Endothelial cell of umbilical vein (primary cell): ENCODE measurements around the gene PLEKHG1. TPM values are rescaled to one million over a fixed set of nuclear protein-coding genes. Genes with fewer than 3 reads are reported as not detected.

Source experiments
- BruUV-seq: library from RNA; stranded (reverse); fragments of 400-500 nt; replicated peaks from 2 replicates; lab custom pipeline; 2021; lab: Mats Ljungman, UMichigan
- CTCF ChIA-PET: fragments of 300-600, 350-600 bp; sonication (Branson Sonifier 250); formaldehyde crosslinking; loops from one replicate; lab custom pipeline; 2021; ENCODE audit warnings: antibody characterized with exemption, inconsistent platforms; lab: Charles Lee
- POLR2A ChIA-PET: fragments of 300-600, 350-600 bp; sonication (Branson Sonifier 250); formaldehyde crosslinking; loops from one replicate; lab custom pipeline; 2021; ENCODE audit warnings: antibody characterized with exemption, inconsistent platforms; lab: Charles Lee
- DNase-seq: peaks from one replicate; pipeline ENCODE4 v3.0.0-alpha.2; 2011; ENCODE audit warnings: low read depth, low spot score
- FAIRE-seq: peaks from 2 replicates; lab custom pipeline; 2011; peaks lifted over from hg19 to GRCh38; lab: Jason Lieb, UNC
- H2AFZ ChIP-seq: 2 replicates; pipeline ENCODE4 v1.6.0; 2012; ENCODE audit warnings: low read depth, low read length, control low read depth, inconsistent platforms
- H3K27ac ChIP-seq: 2 replicates; pipeline ENCODE4 v1.5.1; 2011; ENCODE audit warnings: low read depth, mild to moderate bottlenecking, control low read depth, low read length, moderate library complexity; ENCODE audit not compliant: insufficient read depth
- H3K27me3 ChIP-seq, 2 experiments: 2 replicates each; pipeline versions ENCODE4 v1.6.0 to v1.6.1; 2011; ENCODE audit warnings: low read length in 2 of 2, mixed read lengths in 1 of 2; ENCODE audit not compliant: control insufficient read depth in 2 of 2, insufficient read depth in 2 of 2
- H3K36me3 ChIP-seq, 2 experiments: 2 replicates in 1 of 2; 3 replicates in 1 of 2; pipeline ENCODE4 v1.5.1; 2011; ENCODE audit warnings: low read length in 2 of 2, mild to moderate bottlenecking in 1 of 2, moderate library complexity in 1 of 2; ENCODE audit not compliant: control insufficient read depth in 2 of 2, insufficient read depth in 2 of 2; ENCODE audit errors: extremely low read depth in 1 of 2
- H3K4me1 ChIP-seq: 3 replicates; pipeline ENCODE4 v1.5.1; 2011; ENCODE audit warnings: mild to moderate bottlenecking, low read length; ENCODE audit not compliant: control insufficient read depth, insufficient read depth; ENCODE audit errors: extremely low read depth
- H3K4me2 ChIP-seq: 2 replicates; pipeline ENCODE4 v1.6.1; 2011; ENCODE audit warnings: low read length, control low read depth, mixed read lengths; ENCODE audit not compliant: insufficient read depth
- H3K4me3 ChIP-seq, 3 experiments: fragments of 200-600 bp in 1 of 3; sonication (generic), shearing (Covaris generic) in 1 of 3; replicated peaks in 1 of 3; 2 replicates each; pipeline ENCODE4 v1.5.1; 2011 to 2016; ENCODE audit warnings: control low read depth in 3 of 3, low read length in 3 of 3, mild to moderate bottlenecking in 2 of 3, inconsistent platforms in 1 of 3, low read depth in 1 of 3, moderate library complexity in 1 of 3; ENCODE audit not compliant: insufficient read depth in 1 of 3
- H3K79me2 ChIP-seq: 2 replicates; pipeline ENCODE4 v1.6.0; 2012; ENCODE audit warnings: low read length, inconsistent platforms; ENCODE audit not compliant: control insufficient read depth, insufficient read depth
- H3K9ac ChIP-seq: replicated peaks from 2 replicates; pipeline ENCODE3; 2011; ENCODE audit warnings: low read length, control low read depth; ENCODE audit not compliant: insufficient read depth; ENCODE audit errors: extremely low read depth
- H3K9me1 ChIP-seq: replicated peaks from 3 replicates; pipeline ENCODE4 v1.6.0; 2011; ENCODE audit warnings: mild to moderate bottlenecking, low read length; ENCODE audit not compliant: control insufficient read depth, insufficient read depth; ENCODE audit errors: extremely low read depth
- H3K9me3 ChIP-seq: replicated peaks from 2 replicates; pipeline ENCODE4 v1.5.1; 2012; ENCODE audit warnings: low read length, inconsistent platforms; ENCODE audit not compliant: control insufficient read depth, insufficient read depth
- H4K20me1 ChIP-seq: replicated peaks from 2 replicates; pipeline ENCODE3; 2011; ENCODE audit warnings: mild to moderate bottlenecking, low read length; ENCODE audit not compliant: control insufficient read depth, insufficient read depth; ENCODE audit errors: extremely low read depth
- CTCF ChIP-seq, 2 donors: IDR thresholded peaks; 1 replicate in 1 of 2; 2 replicates in 1 of 2; pipeline ENCODE4 v1.5.1; 2011; ENCODE audit warnings: low read length in 2 of 2, mild to moderate bottlenecking in 2 of 2, moderate library complexity in 2 of 2, control low read depth in 1 of 2, inconsistent platforms in 1 of 2, low read depth in 1 of 2; ENCODE audit not compliant: insufficient read depth in 1 of 2; ENCODE audit errors: extremely low read depth in 1 of 2
- EZH2 ChIP-seq: IDR thresholded peaks from 2 replicates; pipeline ENCODE4 v1.6.1; 2012; ENCODE audit warnings: borderline replicate concordance, low read depth, mild to moderate bottlenecking, moderate library complexity, low read length, inconsistent platforms; ENCODE audit not compliant: severe bottlenecking
- FOS ChIP-seq: IDR thresholded peaks from 2 replicates; pipeline ENCODE4 v1.6.1; 2011; ENCODE audit warnings: mild to moderate bottlenecking, low read length, moderate library complexity, borderline replicate concordance; ENCODE audit not compliant: insufficient read depth
- GATA2 ChIP-seq: IDR thresholded peaks from 2 replicates; pipeline ENCODE4 v1.7.0; 2011; ENCODE audit warnings: low read depth, mild to moderate bottlenecking, moderate library complexity, mixed read lengths, low read length; ENCODE audit not compliant: insufficient read length, insufficient read depth
- JUN ChIP-seq: IDR thresholded peaks from 2 replicates; pipeline ENCODE4 v1.6.1; 2011; ENCODE audit warnings: borderline replicate concordance, low read depth; ENCODE audit not compliant: insufficient read length, insufficient read depth
- MAX ChIP-seq: IDR thresholded peaks from 2 replicates; pipeline ENCODE4 v1.6.1; 2011; ENCODE audit not compliant: insufficient read depth, insufficient read length
- MYC ChIP-seq: IDR thresholded peaks from one replicate; pipeline ENCODE4 v1.6.1; 2011; ENCODE audit warnings: mild to moderate bottlenecking, low read depth, low read length
- POLR2A ChIP-seq: IDR thresholded peaks from 2 replicates; pipeline ENCODE4 v1.6.1; 2012; ENCODE audit warnings: low read depth, mild to moderate bottlenecking, control low read depth, low read length
- POLR2AphosphoS5 ChIP-seq: IDR thresholded peaks from 2 replicates; pipeline ENCODE4 v1.6.1; 2012; ENCODE audit warnings: low read depth, mild to moderate bottlenecking, control low read depth, low read length, moderate library complexity; ENCODE audit not compliant: insufficient read depth
- dilution Hi-C: fragments of 300-500 bp; cut with MboI; formaldehyde crosslinking; loops from one replicate; pipeline ENCODE4 v1.15.0; 2019; ENCODE audit warnings: low sequenced_read_pairs; ENCODE audit not compliant: extremely low pct_ligation_motif_present
- intact Hi-C: fragments of 100-400 bp; cut with micrococcal nuclease; formaldehyde crosslinking; loops from one replicate; pipeline ENCODE4 v1.10.0; 2022
- polyA plus RNA-seq, 4 experiments: library from polyadenylated mRNA; depleted of rRNA in 3 of 4; stranded (reverse) in 3 of 4; unstranded in 1 of 4; fragments of >200 nt; gene quantifications; 2 replicates each; pipeline versions ENCODE4 v1.2.1 to v1.2.3, GENCODE V29; 2011 to 2012; ENCODE audit warnings: missing spikeins in 1 of 4
- total RNA-seq: library from RNA; stranded (reverse); gene quantifications from 2 replicates; pipeline ENCODE4 v1.2.3, GENCODE V29; 2021

Gene PLEKHG1
- total and polyA plus RNA-seq, 2 donors (not counting 3 experiments of a cell fraction or from before 2014, with no cell fraction given): 8.8 to 62.5 TPM

GRCh38 chr6:150584065-150584464, 15.6 kb upstream of the PLEKHG1 start:
- Histone ChIP-seq H3K4me3 (no peak overlapping the region), H3K79me2 (no peaks in the 10 kb centered on the region), H3K4me1 (no peaks in the 10 kb centered on the region), H3K27ac (no peak overlapping the region), H4K20me1 (no peaks in the 10 kb centered on the region), H3K9me3 (no peaks in the 10 kb centered on the region), H2AFZ (no peak overlapping the region), H3K4me2 (no peak overlapping the region), H3K36me3 (no peaks in the 10 kb centered on the region), H3K9ac (no peak overlapping the region), H3K9me1 (no peaks in the 10 kb centered on the region), H3K27me3 (no peaks in the 10 kb centered on the region)
- CTCF ChIA-PET: interaction anchor here (1.3 to 2.6 kb wide), 3 partner anchors 10 to 166 kb away, joined by 3 to 7 read pairs (median 4); no protein-coding TSS in a partner anchor
- POLR2A ChIA-PET: no interaction called here
- FAIRE-seq (no peak), DNase-seq (no peak)
- BruUV-seq: no TSS peak
- dilution Hi-C loops: no loop called here
- intact Hi-C loops: no loop called here
- no peak for TF ChIP-seq MAX
- no peak for TF ChIP-seq POLR2A
- no peak for TF ChIP-seq CTCF (IDR thresholded peaks at IDR 0.05; ENCODE audit: extremely low read depth in 1 of 2, insufficient read depth in 1 of 2, low read depth in 1 of 2, low read length in 2 of 2)
- TF ChIP-seq EZH2: no peak
- TF ChIP-seq POLR2AphosphoS5: no peak
- TF ChIP-seq MYC: no peak

- no peaks in the 10 kb centered on the region for H3K27me3 ChIP-seq
- no peaks in the 10 kb centered on the region for H4K20me1 ChIP-seq
- intact Hi-C loops (no loop called here), dilution Hi-C loops (no loop called here)
- no peaks in the 10 kb centered on the region for H3K9me1 ChIP-seq
- H2AFZ ChIP-seq: no peak overlapping the region
- H3K4me3 ChIP-seq: no peak overlapping the region
- no peak overlapping the region for H3K9ac ChIP-seq
- no peaks in the 10 kb centered on the region for H3K4me1 ChIP-seq
- no peaks in the 10 kb centered on the region for H3K36me3 ChIP-seq
- FAIRE-seq (no peak), DNase-seq (no peak)
- TF ChIP-seq GATA2: no peak
- no peak for TF ChIP-seq CTCF (IDR thresholded peaks at IDR 0.05; ENCODE audit: extremely low read depth in 1 of 2, insufficient read depth in 1 of 2, low read depth in 1 of 2, low read length in 2 of 2)
- TF ChIP-seq EZH2: no peak
- no peak for TF ChIP-seq MYC
- TF ChIP-seq FOS: no peak
- no peak for TF ChIP-seq JUN
- no peak for TF ChIP-seq MAX
- no peak for TF ChIP-seq POLR2A
- no peak for TF ChIP-seq POLR2AphosphoS5
- no peaks in the 10 kb centered on the region for H3K9me3 ChIP-seq
- CTCF ChIA-PET: interaction anchor here (1.3 to 1.8 kb wide), 2 partner anchors 11 to 166 kb away, joined by 3 to 4 read pairs; no protein-coding TSS in a partner anchor
- POLR2A ChIA-PET: no interaction called here
- H3K4me2 ChIP-seq: no peak overlapping the region
- BruUV-seq: no TSS peak
- H3K79me2 ChIP-seq: no peaks in the 10 kb centered on the region
- no peak overlapping the region for H3K27ac ChIP-seq
These were observed 15.1 kb upstream of the PLEKHG1 start for GRCh38 chr6:150584596-150584995.
